Activated gamma-delta T cell treated with Interleukin-2 at 50 U/mL for 16 hours (primary cell): ENCODE results near the gene CCDC57.

Experiments used
- DNase-seq: peaks from one replicate; pipeline ENCODE4 v3.0.0-alpha.2; 2020

The CCDC57 gene

DNA sequence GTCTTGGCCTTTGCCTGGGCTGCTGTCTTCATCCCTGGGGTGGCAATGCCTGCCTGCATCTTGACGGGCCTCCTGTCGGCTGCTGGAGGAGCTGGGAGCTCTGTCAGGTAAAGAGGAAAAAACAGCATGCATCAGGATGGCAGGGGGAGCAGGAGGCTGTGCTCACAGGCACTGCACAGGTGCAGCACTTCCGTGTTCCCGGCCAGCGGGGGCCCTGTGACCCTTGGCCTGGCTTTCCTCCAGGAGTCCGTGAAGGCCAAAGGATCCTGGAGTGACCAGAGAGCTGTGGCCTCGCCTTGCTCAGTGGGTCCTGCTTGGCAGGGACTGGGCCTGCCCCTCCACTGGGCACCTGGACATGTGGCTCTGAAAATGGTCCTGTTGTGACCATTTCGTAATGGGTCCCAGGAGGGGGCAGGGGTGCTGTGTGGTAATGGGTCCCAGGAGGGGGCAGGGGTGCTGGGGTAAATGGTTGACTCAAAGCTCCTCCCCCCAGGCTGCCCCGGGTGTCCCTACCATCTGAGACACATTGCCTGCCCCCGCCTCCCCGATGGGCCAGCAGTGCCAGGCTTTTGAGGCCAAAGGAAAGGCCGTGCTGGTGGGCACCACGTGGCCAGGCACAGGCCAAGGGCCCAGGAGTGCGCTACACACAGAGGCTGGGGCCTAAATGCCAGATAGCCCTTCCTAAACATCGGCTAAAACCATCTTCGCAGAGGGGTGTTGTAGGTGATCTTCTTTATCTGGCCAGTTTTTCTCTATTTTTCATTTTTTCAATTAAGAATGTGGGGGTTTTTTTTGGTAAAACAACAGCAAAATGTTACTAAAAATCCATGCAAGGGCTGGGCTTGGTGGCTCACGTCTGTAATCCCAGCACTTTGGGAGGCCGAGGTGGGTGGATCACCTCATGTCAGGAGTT lies 110.6 kb downstream of the CCDC57 start:
- no peak for DNase-seq

DNA sequence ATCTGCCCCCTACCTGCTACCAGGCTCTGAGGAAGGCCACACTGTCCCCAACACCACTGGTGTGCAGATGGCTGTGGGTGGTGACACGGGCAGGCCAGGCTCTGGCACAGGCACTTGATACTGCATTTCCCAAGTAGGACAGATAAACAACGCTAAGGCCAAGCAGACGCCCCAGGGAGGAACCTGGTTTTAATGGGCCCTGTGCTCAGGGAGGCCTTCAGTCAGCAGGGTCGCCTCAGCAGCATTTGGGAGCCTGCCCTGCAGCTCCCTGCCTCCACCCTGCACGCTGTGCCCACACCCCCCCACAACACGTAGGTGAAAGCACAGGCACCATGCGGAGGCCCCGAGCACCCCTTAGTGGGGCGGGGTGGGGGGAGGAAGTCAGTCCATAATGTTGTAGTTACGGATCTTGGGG lies 111.3 kb downstream of the CCDC57 start:
- no peak for DNase-seq

DNA sequence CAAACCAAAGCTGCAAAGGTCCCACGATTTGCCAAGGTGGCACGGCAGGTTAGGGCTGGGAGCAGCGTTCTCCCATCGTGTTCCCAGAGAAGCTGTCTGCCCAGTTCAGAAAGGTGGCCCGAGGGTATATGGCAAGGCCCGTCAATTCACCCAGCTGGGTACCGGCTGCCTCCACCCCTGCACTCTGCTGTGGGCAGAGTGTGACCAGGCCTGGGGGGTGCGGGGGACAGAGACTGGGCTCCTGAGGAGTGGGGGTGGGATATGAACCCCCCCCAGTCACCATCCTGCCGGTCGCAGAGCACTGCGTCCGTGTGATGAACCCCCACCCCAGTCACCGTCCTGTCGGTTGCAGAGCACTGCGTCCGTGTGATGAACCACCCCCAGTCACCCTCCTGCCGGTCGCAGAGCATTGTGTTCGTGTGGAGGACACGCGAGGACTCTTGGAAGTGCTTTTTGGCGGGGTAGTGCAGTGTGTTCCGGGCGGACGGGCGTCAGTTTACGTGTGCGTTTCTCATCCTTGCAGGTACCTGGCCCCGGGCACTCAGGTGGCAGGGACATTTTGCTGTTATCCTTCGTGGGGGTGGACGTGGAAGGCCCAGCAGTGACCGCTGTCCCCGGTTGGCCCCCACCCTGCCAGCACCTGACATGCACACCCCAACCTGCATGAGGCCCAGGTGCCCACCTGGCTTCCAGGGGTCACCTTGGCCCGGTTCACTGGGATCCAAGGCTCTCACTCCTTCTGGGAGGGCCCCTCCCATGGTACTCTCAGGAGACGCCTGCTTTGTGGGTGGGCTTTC lies 111.9 kb downstream of the CCDC57 start:
- DNase-seq: no peak

DNA sequence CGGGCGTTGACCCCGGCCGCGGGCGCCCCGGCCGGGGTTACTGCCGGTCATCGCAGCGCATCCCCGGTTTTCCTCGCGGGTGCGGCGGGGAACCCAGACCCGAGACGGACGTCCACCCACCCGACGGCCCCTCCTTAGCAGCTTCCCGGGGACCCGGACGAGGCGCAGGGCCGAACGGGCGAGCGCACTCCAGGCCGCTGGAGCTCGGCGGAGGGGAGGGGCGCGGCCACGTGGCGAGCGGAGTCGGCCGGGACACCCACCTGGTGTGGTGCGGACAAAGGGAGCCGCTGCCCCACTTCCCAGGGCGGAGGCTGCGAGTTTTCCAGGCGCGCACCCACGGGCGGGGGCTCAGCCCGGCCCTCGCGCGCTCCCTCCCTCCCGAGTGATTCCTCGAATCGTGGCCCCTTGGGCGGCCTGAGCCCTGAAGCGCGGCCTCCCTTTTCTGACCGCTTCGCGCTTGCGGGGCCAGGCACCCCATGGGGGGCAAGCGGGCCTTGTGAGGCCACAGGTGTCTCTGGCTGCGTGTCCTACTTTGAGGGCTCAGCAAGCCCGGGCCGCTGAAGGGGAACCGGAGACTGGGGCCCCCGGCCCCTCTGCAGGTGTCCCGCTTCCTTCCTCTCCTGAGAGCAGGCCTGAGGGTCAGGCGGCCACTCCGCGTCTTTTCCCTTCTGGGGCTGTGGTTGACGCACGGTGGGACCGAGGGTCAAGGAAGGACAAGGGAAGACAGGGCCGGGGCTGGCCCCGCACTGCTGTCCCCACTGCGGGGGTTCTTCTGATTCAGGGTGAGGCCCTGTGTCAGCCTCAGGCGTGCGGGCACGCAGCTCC lies 113.5 kb downstream of the CCDC57 start:
- no peak for DNase-seq

DNA sequence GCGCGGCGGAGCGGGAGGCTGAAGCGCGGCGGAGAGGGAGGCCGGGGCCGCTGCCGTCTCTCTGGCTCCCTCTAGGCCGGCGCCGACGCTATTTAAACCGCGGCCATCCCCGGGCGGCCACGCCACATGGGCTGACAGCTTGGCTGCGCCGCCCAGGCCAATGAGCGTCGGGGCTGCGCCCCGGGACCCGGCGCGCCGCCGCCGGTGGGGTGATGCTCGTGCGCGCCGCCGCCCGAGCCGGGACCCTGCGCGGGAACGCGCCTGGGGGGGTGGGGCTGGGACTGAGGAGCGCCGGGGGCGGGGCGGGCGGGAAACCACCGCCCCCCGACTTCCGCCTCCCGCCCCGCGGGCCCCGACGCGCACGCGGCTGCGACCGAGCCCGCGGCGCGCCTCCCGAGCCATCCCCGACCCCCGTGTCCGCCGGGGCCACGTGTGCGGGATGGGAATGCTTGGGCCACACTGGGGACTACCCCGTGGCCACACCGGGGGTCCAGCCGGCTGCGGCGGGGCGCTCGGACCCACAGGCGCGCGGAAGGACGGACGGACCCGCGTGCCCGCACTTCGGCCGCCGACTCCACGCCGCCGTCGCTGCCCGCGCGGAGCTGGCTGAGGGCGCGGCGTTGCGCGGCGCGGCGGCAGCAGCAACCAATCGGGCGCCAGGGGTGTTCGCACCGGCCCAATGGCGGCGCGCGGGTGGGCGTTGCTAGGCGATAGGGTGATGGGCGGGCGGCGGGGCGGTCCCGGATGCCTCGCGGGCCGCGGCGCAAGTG lies 114.3 kb downstream of the CCDC57 start, which contains the start of gene FASN:
FASN (minus strand) TSS at position 68 of the 770 bp plus-strand sequence. CDS start 1,791 bp downstream, outside the sequence.
- DNase-seq: peak; percentile 90

DNA sequence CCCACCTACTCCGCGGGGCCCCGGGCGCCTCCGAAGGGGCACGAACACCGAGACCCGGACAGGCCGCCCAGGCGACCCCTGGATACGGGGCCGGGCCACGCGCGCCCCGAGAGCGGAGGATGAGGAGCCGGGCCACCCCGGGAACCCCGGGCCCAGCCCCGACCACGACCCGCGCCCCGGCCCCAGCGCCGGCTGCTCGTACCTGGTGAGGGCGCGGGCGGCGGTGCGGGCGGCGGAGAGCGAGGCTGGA lies 114.8 kb downstream of the CCDC57 start:
- no peak for DNase-seq

DNA sequence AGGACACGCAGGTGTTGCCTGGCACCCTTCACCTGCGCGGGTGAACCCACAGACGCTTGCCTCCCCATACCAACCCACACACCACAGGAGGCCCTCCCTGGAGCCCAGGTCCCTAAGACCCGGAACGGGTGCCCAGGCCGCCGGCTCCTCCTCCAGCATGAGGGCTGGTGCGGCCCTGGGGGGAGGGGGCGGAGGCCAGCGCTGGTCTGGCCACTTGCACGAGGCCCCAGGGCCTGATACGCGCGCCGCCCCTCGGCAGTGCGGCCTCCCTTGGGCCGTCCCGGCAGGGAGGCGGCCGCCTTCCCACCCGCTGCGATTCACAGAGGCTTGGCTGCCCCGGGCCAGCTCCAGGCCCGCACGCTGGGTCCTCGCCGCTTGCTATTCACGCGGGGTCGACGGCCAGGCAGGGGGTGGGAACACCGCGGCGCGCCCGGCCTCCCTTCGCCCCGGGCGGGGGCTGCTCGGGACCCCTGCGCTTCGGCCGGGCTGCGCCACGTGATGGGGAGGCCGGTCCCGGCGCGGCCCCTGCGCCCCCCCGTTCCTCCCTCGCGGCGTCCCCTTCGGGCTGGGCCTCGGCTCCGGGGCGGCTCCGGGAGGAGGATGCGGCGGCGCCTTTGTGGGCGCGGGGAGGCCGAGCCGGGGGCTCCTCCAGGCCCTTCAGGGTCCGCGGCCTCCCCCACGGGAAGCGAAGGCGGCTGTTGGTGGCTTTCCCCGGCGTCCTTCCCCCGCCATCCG lies 115.3 kb downstream of the CCDC57 start:
- peak; percentile 23 for DNase-seq

DNA sequence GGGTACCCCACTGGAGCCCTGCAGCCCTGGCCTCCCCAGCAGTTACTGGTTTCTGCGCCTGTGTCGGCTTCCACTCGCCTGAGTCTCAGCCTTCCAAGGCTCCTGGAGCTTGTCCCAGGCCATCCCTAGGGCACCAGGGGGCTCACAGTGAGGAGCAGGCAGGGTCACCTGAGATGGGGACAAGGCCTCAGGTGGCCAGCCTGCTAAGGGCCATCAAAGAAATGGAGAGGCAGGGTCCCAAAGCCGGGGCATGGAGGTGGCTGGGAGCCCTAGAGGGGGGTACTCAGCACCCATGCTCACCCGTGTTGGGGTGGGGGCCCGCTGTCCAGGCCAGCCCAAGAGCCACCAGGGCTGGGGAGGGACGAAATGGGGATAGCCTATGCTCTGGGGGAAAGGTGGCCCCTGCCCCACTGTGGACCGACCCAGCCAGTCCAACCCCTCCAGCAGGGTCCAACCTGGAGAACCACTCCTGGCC lies 115.9 kb downstream of the CCDC57 start:
- DNase-seq: no peak

DNA sequence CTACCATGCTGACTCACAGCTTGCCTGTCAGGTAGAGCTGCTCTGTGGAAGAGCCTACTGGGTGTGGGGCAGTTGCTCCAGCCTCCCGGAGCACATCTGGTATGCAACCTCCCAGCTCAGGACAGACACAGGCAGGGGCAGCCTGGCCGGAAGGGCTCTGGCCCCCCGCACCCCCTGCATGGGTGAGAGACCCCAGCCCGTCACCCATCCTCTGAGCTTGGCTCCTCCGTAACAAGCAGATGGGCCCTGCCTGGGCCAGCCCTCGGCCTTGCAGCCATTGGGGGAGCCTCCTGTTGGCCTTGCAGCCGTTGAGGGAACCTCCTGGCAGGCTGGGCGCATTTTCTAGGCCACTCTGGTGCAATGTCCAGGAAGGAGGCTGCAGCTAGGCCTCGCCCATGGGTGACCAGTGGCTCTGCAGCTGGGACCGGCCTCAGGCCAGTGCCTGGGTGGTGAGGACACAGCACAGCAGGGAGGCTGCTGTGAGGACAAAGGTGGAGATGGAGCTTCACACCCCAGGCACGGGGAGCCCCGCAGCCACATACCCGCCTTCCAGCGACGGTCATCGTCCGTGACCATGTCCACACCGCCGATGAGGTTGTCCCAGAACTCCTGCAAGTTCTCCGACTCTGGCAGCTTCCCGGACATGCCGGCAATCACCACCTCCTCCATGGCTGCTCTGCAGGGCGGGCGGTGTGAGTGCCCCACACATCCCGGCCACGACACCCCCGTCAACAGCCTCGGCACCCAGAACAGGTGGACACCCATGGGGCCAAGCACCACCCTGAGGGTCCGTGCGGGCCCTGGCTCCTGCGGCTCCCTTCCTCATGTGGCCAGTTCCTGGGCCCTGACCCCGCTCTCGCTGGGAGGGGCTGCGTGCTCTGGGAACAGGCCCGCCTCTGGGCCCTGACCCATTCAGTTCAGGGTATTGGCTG lies 116.6 kb downstream of the CCDC57 start:
- no peak for DNase-seq

DNA sequence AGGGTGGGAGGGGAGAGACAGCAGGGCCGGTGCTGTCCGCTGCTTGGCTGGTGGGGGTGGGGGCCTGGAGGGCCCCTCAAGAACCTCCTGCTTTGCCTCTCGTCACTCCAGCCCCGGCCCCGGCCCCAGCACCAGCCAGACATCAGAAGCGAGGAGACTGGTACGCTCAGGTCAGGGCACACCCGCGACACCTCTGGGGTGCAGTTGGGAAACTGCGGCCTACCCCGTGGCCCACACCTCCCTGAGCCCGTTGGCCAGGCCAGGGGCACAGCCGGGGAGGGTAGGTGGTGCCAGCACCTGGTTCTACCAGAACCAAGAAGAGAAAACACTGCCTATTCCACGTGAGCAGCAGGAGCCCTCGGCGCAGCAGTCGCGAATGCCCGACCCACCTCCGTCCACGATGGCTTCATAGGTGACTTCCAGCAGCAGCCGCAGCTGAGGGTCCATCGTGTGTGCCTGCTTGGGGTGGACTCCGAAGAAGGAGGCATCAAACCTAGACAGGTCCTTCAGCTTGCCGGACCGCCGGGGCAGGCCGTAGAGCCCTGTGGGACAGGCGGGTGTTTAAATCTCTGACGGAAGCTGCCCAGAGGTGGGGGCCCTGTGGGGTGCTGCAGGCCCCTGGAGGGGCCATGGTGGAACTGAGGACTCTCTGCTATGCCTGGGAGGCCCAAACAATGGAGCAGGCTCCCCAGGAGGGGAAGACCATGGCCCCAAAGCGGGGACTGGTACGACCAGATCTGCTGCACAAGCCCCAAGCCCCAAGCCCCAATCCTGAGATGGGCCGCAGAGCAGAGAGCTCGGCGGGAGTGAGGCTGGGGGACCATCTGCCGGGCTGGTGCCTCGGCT lies 117.5 kb downstream of the CCDC57 start:
- DNase-seq: no peak

DNA sequence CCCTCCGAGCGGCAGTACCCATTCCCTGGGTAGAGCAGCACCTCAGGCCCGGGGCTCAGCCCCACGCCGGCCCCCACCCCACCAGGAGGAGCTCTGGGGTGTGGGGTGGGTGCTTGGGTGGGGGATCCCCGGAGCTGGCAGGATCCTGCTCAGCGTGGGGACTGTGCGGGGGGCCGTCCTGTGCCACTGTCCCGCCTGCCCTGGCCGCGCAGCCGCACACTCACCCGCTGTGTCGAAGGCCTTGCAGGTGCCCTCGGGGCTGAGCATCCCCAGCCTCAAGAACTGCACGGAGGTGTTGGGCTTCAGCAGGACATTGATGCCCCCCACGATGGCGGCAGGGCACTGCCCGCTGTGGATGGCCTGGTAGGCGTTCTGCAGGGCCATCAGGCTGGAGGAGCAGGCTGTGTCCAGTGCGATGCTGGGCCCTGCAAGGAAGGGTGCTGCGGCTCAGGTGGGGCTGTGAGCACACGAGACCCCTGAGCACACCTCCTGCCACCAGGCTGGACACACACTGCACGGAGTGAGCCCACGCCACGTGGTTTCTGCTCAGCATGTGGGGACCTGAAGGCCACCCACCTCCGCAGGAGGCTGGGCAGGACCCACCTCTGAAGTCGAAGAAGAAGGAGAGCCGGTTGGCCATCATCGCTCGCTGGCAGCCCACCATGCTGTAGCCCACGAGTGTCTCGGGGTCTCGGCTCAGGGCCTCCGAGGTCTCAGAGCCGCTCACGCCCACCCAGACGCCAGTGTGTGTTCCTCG lies 119.5 kb downstream of the CCDC57 start:
- DNase-seq: no peak

DNA sequence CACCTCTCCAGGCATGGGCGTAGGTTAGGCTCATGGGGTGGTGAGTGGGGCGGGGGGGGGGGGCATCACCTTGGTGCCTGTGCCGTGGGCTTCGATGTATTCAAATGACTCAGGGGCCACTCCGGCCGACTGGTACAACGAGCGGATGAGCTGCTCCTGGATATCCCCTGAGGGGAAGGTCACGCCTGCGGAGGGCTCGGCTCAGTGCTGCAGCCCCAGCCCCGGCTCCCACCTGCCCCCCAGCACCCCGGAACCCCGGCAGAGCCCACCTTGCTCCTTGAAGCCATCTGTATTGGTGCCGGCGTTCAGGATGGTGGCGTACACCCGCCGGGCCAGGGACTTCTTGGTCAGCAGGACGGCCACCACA lies 120.0 kb downstream of the CCDC57 start:
- no peak for DNase-seq

DNA sequence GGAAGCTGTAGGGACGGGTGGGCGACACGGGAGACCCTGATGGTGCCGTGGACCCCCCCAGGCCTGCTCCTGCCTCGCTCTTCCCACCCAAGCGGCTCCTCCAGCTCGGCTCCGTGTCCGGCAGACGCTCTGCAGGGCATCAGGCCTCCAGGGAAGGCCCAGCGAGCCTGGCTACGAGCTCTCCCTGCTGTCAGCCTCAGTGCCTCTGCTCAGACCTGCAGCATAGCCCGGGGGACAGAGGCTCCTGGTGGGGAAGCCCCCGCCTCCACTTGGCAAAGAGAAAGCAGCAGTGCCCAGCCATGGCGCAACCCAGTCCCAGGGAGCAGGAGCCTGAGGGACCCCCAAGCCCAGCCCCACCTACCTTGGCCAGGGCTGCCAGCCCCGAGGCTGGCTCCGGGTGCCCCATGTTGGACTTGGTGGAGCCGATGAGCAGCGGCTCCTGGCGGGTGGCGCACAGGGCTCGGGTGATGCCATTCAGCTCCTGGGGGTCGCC lies 120.5 kb downstream of the CCDC57 start:
- DNase-seq: no peak

DNA sequence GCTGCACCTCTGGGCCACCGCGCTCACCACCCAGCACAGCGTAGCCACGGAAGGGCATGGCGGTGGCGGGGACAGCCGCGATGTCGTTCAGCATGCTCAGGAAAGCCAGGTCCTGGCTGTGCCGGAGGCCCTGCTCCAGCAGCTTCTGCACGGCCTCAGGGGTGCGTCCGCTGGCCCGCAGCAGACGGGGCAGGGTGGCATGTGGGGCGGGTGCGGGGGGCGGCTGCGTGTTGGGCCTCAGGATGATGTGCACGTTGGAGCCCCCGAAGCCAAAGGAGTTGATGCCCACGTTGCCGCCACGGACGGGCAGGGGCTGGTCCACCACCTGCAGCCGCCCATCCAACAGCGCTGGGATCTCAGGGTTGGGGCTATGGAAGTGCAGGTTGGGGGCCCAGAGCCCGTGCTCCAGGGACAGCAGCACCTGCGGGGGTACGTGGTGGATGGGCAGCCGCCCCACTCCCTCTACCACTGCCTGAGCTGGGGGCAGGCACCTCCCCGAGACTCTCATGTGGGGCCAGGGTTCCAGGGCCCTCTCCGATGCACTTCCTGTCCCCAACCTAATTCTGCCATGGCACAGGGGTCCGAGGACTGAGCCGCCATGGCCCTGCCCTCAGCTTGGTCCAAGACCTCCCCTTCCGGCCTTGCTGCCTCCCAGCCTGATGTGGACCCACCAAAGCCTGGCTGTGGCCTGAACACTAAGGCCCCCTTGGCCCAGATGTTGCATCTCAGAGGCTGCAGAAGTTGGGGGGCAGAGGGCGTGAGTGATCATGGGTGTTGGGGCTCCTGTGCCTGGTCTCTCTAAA lies 121.2 kb downstream of the CCDC57 start:
- no peak for DNase-seq

DNA sequence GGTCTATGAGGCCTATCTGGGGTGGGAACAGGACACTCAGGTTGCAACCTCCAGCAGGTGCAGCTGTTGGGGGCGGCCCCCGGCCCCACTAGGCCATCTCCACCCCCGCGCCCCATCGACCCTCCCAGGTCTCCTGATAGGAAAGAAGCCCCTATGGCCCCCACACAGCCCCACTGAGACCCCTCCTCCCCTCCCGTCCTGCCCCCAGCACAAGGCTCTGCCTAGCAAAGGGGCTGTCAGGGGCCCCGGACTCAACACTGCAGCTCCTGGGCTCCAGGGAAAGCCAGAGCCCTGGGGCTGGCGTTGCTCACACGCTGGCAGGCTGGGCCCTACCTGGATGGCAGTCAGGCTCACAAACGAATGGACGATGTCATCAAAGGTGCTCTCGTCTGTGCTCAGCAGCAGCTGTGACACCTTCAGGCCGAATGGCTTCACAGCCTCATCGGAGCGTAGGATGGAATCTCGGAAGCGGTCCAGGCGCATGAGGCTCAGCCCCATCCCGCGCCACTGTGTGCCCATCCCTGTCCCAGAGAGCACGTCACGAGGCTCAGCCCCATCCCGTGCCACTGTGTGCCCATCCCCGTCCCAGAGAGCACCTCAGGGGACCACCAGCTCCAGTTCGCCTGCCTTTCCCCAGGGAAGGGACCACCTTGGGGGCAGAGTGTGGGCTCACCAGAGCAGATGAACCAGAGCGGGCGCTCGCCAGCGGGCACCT lies 121.9 kb downstream of the CCDC57 start:
- DNase-seq: no peak

DNA sequence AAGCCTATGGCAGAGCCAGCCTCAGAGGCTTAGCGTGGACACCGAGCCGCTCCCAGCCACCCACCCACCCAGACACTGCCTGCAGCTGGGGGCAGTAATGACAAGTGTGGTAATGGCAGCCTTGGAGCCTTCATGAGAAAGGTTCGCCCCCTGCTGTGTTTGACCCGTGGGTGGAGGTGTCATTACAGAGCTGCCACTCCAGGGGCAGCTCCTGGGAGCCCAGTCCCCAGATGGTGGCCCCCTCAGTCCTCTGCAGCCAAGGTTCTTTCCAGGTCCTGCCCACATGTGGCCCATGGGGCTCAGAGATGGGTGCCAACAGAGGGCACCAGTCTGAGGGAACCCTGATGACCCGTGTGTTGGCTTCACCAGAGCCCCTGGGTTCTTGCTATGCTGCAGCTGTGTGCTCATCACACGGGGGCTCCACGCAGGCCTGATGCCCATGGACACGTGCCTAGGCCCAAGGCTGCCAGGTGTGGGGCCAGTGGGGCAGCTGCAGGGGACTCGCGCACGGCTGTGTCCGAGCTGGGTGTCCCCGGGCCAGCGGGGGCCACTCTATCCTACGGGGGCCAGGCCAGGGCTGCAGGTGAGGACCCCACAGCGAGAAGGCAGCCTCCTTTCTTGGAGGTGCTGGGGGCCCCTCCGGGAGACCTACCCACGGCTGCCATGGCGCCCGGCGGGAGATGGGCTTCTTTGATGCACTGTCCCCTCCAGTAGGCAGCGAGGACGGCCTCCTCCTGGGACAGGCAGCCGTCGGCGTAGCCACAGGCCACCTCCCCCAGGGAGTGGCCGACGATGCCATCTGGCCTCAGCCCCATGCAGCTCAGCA lies 122.7 kb downstream of the CCDC57 start:
- DNase-seq: no peak
